HG03460 (cell line): Measurements from ENCODE around the gene SGCG.

Source experiments
- ATAC-seq: cut with Tn5 transposase; IDR thresholded peaks from one replicate; pipeline ENCODE4 v1.9.1; 2021; ENCODE audit not compliant: unreplicated experiment

SGCG gene

DNA sequence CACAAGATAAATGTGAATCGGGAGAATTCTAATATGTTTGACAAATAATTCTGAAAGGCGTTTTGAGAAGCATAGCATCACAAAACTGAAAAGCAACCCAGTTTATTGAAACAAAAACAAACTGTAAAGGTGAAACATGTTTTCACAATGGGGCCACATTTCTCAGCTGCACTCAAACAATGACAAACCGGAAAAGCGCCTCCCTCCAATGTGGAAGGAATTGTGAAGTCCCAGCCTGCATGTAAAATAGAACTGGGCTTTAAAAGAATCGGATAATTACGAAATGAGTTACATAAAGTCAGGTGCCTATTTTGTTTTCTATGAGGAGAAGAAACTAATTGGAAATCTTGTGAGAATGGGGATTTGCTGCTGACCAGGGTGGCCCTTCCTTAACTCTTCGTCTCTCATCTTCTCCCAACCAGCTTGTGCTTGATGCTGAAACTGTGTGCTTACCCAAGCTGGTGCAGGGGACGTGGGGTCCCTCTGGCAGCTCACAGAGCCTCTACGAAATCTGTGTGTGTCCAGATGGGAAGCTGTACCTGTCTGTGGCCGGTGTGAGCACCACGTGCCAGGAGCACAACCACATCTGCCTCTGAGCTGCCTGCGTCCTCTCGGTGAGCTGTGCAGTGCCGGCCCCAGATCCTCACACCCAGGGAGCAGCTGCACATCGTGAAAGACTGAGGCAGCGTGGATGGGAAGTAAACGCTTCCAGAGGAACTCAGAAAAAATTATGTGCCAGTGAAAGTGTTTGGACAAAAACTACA is 143.3 kb downstream of the SGCG start:
- ATAC-seq: no peak

DNA sequence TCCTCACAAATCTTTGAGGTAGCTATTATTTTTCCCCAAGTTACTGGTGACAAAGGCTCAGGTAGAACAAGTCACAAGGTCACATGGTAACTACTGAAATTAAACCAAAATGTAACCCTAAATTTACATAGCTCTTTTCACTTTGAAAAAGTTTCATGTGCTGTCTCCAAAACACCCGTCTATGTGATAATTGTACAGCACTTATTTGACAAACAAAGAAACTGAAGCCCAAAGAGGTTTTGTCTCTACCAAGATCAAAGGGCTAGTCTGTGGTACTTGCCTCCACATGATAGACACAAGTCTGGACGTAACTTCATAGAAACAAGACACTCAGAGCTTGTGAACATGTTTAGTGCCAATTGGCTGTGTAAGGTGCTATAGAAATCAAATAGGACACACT is 144.4 kb downstream of the SGCG start:
- ATAC-seq: no peak

DNA sequence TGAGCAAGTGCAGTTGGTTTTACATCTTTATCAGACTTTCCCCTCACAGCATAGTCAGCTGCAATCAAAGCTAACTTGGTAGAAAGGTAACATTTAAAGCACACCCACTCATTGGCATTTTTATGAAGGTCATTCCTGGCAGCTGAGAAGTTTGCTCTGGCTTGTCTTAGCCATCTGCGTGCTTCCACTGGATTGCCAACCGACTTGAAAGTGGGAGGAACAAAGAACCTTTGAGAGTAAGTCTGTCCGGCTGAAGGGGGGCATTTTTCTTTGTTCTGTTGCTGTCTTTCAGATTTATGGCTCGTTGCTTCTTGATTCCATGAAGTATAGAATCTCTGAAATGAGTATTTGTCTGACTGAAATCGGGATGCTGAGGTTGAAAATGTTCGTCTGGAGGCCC is 149.6 kb downstream of the SGCG start:
- no peak for ATAC-seq

- ATAC-seq: no peak
These were observed 158.4 kb downstream of the SGCG start for GRCh38 chr13:23339225-23339624.

DNA sequence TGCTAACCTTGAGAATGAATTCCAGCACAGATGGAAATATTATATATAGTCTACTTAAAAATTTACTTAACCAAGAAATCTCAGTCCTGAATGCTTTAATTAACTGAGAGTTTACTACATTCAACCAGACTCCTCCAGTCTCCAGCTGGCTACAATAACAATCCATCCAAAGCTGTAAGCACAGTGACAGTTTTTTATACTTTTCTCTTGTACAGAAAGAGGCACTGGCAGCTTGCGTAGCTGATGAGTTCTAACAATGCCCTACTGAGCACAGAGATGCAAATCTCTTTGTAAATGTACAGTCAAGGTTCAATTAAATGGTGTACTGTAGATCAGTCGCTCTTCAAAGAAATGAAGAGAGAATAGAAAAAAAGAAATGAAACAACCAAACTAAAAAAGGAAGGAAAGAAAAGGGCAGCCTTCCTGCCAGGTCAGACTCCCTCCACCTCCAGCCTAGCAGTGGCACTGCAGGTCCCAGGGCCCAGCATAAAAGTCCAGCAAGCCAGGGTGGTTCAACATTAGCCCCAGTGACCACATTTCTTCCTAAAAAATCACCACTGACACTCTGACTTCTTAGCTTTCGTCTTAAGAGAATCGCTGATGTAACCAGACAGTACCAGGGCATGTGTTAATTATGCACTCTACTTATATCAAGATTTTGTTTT is 164.3 kb downstream of the SGCG start:
- no peak for ATAC-seq

DNA sequence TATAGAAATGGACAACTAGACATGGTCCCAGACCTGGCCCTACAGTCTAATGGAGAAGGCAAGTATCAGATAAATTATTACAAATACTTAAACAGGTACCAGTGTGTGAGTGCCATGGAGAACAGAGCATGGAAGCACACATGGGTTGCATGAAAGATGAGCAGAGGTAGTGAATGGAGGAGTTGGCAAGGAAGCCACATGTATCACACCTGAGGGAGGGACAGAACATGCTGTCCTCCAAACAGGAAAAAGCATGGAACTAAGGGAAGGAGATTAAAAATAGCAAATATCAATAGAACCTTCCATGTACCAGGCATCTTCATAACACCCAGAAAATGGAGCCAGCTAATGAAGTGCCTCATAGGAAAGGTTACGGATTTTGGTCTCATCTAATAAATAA is 166.8 kb downstream of the SGCG start:
- ATAC-seq: no peak

- ATAC-seq: no peak
These were observed 167.7 kb downstream of the SGCG start for GRCh38 chr13:23348262-23349127.

- no peak for ATAC-seq
These were observed 168.6 kb downstream of the SGCG start for GRCh38 chr13:23349161-23349897.

GRCh38 chr13:23350009-23350408 is 169.2 kb downstream of the SGCG start:
- no peak for ATAC-seq

- no peak for ATAC-seq
These were observed 171.4 kb downstream of the SGCG start for GRCh38 chr13:23352161-23352560.

DNA sequence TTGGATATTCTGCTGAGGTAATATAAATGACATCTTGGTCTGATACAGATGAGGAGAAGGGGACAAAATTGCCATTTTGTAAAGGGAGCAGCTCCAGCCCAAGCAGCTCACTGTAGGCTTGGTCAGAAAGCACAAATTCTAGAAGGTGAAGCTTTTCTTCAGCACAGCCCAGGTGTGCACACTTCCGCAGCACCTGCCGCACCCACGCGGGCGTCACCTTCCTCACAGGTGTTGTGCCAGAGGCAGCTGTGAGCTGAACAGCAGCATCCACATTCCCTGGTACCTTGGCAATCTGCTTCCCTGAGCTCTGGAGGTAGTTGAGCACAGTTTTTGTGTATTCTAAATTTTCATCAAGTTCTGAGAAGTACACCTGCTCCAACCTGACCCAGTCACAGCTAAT is 173.7 kb downstream of the SGCG start:
- no peak for ATAC-seq

DNA sequence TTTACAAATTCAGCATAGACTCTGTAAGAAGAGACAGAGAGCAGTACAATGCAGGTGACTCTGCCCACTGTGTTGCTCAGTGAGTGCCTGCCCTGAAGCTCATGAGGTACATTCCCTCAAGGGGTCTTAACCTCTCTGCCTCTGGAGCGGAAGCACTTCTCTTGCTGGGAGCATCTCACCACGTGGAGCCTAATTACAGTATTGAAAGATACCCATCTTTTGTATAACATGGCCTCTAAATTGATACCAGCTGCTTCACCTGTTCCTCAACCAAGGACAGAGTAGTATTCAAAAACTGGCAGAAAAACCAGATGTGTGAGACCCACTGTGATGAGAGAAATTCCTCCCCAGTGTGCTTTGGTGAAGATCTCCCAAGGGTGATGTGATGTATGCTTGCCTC is 175.6 kb downstream of the SGCG start:
- ATAC-seq: no peak

GRCh38 chr13:23357349-23357748 is 176.6 kb downstream of the SGCG start:
- no peak for ATAC-seq

GRCh38 chr13:23359882-23360281 is 179.1 kb downstream of the SGCG start:
- ATAC-seq: no peak

DNA sequence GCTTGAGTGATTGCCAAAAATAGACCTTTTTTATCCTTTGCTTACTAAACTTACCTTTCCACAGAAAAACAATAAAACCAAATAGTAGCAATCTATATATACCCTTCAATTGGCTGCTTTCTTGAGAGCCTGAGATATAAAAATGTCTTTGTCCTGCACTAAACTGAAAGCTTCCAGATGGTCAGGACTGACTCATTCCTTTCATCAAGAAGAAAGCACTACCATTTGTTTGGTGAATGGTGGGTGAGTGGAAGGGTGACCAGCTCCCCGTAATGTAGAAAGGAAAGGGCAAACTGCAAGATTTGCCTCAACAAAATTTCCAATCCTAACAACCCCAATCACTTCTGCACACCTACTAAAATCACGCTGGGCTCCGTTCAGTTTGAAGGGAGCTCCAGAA is 184.9 kb downstream of the SGCG start:
- no peak for ATAC-seq

GRCh38 chr13:23367907-23368306 is 187.1 kb downstream of the SGCG start:
- ATAC-seq: no peak

DNA sequence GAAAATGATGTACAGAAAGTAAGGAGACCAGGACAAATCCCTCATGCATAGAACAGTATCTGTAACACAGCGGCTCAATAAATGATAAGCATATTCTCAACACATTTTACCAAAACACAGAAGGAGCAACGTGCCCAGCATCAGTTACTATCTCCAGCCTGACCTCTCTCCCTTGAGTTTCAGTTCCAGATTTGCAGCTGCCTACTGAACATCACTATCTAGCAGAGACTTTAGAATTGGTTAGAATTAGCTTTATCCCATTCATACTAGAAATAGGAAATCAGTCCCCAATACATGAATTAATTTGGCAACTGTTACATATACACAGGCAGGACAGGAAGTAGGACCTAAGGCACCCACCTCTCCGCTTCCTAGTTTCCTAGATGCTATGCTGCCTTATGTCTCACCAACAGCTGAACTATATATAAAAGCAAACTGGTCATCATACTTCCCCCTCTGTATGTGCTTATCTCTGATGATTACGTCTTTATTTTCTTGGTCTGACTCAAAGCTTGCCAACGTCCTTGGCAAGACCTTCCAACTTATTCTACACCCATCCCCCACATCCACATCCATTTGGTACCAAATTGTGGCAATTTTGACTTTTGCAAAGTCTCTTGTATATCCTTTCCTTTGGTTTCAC is 191.6 kb downstream of the SGCG start:
- no peak for ATAC-seq
